Activated naive CD4-positive, alpha-beta T cell treated with anti-CD3 and anti-CD28 coated beads, Interleukin-2, amount 50 U/mL, for 72 hours (primary cell): ENCODE data around the gene TANC1. TPM values are rescaled to one million over a fixed set of nuclear protein-coding genes. Genes with fewer than 3 reads are reported as not detected.

ENCODE experiments used
- ATAC-seq, 2 donors: fragments of 150-1000 bp; cut with Tn5 transposase; 2 replicates each; pipeline ENCODE4 v1.10.0; 2021; ENCODE audit warnings: mild to moderate bottlenecking in 2 of 2, moderate library complexity in 2 of 2
- DNase-seq, 2 donors: peaks; one replicate each; pipeline ENCODE4 v3.0.0; 2021 to 2022; ENCODE audit warnings: low spot score in 2 of 2
- H3K27ac Mint-ChIP-seq, 2 donors: one replicate each; pipeline ENCODE4 v1.8.0; 2022; ENCODE audit warnings: mild to moderate bottlenecking in 2 of 2, mixed read lengths in 2 of 2
- H3K36me3 Mint-ChIP-seq, 2 donors: one replicate each; pipeline ENCODE4 v1.8.0; 2022; ENCODE audit warnings: mixed read lengths in 2 of 2
- H3K9me3 Mint-ChIP-seq, 2 donors: one replicate each; pipeline ENCODE4 v1.8.0; 2022; ENCODE audit warnings: mixed read lengths in 2 of 2
- total RNA-seq, 2 donors: library from RNA; stranded (reverse); gene quantifications; one replicate each; pipeline ENCODE4 v1.2.3, GENCODE V29; 2022

The TANC1 gene
- total RNA-seq, 2 donors from 2014 or later = 0.89 to 1.8 TPM

DNA sequence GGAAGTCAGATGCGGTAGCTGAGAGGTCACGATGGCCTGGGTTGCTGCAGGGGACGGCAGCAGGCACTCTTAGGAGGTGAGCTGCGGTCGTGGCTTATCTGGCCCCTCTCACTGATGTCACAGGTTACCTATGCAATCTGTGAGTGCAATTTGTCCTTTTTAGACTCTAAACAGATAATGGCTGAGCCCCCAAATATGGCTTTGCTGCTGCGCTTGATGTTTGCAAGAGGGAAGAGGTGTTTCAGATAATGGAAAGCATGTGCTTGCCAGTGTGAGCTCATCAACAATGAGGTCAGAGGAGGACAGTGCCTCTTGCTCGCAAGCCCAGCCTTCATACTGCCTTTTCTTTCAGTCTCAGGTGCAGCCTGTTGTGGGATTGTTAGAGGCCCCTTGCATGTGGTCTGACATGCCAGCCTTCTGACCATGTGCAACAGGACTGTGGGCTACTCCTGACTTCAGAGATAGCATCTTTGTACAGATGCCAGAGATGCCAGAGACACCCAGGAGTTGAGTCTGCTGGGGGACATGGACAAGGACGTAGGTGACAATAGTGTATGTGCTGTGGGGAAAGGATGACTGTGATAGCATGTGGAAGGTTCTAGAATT lies 151.3 kb downstream of the TANC1 start:
- DNase-seq (no peak), ATAC-seq (no peak)
- Mint-ChIP-seq H3K36me3 (no peaks in the 10 kb centered on the region), H3K27ac (no peak overlapping the region), H3K9me3 (no peaks in the 10 kb centered on the region)

DNA sequence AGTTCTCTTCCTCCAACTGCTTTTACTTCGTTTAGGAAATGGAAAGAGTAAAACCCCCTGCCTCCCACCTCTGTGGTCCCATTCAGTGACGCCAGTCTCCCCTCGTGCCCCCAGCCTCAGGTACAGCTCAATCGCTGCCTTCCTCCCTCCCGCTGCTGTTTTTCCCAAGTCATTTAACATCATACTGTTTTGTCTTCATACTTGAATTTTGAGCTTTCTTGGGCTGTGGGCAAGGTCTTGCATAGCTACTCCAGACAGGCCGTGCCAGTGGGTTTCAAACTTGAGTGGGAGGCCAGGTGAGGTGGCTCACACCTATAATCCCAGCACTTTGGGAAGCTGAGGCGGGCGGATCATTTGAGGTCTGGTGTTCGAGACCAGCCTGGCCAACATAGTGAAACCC lies 155.3 kb downstream of the TANC1 start:
- Mint-ChIP-seq H3K9me3 (no peaks in the 10 kb centered on the region), H3K36me3 (no peaks in the 10 kb centered on the region), H3K27ac (peak overlapping the region; percentile 76 to 82)
- DNase-seq = no peak
- ATAC-seq = no peak

DNA sequence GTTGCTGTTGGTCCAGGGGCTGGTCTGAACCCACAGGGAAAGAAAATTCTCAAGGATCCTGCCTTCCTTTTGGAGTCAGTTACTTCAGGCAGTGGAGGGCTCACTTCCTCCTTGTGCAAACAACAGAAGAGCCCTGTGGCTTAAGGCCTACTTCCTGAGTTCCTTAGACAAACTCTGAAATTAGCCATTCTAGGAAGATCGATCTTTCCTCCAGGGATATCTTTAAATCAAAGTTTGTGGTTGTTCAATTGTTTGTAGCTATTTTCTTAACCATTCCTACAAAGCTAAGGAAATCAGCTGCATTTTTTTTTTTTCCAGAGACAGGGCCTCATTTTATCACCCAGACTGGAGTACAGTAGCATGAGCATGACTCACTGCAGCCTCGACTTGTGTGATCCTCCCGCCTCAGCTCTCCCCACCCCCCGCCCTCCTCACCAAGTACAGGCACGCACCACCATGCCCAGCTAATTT lies 156.0 kb downstream of the TANC1 start:
- Mint-ChIP-seq H3K9me3 (no peaks in the 10 kb centered on the region), H3K36me3 (no peaks in the 10 kb centered on the region), H3K27ac (peak overlapping the region; percentile 76 to 82)
- peak in 1 of 2 donors; percentile 6 for DNase-seq
- ATAC-seq = peak; percentile 65 to 79

DNA sequence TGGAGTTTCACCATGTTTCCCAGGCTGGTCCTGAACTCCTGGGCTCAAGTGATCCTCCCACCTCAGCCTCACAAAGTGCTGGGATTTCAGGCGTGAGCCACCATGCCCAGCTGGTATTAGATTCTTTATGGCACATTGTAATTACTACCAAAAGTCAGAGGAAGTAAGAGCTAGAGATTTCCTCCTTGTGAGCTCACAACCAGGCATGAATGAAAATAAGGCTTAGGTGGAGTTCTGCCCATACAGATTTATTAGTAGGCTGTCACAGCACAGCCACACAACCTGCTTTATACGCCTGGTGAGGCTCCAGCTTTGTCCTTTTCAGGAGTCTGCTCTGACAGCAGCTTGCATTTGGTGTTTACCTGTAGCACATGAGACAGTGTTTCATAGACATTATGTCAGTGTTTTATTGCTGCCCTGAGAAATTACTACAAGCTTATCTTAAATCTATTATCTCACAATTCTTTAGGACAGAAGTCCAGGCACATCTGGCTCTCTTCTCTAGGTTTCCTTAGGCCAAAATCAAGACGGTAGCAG lies 156.6 kb downstream of the TANC1 start:
- no peaks in the 10 kb centered on the region for H3K9me3 Mint-ChIP-seq
- ATAC-seq = no peak
- peak overlapping the region; percentile 76 to 82 for H3K27ac Mint-ChIP-seq
- no peaks in the 10 kb centered on the region for H3K36me3 Mint-ChIP-seq
- no peak for DNase-seq

DNA sequence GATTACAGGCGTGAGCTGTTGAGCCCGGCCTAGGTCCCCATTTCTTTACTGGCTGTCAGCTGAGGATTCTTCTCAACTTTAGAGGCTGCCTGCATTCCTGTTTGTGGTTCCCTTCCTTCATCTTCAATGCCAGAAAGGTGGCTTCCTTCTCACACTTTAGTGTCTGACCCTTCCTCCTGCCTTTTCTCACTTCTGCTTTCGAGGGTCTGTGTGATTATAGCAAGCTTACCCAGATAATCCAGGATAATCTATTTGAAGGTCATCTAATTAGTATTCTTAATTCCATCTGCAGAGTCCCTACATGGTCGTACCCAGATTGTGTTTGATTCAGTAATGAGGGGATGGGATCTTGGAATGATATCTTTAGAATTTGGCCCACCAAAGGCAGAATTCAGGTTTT lies 157.4 kb downstream of the TANC1 start:
- Mint-ChIP-seq H3K36me3 (no peaks in the 10 kb centered on the region), H3K27ac (no peak overlapping the region), H3K9me3 (no peaks in the 10 kb centered on the region)
- DNase-seq (no peak), ATAC-seq (no peak)

DNA sequence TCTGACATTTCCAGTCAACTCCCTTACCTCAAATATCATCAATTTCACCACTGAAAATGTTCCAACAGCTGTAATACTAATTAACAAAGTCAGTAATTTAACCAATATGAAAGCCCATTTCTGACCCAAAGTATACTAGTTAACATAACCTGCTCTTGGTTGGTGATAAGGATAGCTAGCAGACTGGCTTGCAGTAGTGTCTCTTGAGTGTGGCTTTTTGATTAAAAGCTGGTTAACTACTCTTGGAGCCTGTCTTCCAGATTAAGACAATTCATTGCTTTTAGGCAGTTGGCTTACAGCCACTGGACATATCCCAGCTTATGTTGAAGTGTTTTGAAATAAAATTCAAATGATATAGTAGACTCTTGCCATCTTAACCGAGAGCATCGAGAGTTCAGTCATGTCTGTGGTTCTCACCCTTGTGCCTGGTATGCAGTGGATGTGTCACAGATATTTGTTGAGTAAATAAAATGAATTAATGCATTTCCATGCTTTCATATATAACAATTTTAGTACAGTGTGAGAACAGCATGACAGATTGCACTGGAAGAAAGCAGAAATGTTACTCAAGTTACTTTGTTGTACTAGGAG lies 158.1 kb downstream of the TANC1 start:
- no peaks in the 10 kb centered on the region for H3K9me3 Mint-ChIP-seq
- no peak for ATAC-seq
- no peak overlapping the region for H3K27ac Mint-ChIP-seq
- H3K36me3 Mint-ChIP-seq = no peaks in the 10 kb centered on the region
- no peak for DNase-seq

DNA sequence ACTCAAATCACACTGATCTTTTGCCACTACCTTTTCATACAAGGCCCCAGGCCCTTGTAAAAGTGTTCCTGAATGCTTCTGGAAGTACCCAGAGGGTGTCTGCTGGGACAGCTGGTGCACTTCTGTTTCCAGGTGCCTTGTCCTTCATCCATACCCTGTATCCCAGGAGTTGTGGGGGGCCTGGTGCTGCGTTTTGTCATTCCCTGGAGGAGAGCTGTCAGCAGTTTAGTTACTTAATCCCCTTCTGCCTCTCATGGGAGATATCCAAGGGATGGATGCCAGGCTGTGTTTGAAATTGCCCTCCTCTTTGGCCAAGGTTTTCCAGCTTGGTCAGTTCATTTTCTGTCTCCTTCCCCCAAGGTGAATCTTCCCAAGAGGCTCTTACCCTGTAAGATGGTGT lies 159.8 kb downstream of the TANC1 start:
- ATAC-seq = no peak

DNA sequence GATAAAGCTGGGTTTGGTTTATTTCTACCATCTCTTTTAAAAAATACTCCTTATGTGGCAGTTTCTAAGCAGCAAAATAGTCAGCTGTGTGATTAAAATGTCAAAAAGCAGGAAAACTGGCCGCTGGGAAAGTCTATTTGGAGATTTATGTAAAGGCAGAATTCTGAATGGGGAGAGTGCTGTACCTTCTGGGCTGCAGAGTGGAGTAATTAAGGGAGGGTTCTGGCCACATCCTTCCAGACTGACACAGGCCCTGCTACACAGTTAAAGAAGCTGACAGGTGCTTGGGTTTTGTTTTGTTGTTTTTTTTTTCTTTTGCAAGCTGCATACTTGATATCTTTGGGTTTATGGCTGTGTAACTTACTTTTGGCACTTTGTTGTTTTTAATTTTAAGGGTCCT lies 160.8 kb downstream of the TANC1 start:
- H3K9me3 Mint-ChIP-seq = no peaks in the 10 kb centered on the region
- H3K27ac Mint-ChIP-seq = no peak overlapping the region
- H3K36me3 Mint-ChIP-seq = no peaks in the 10 kb centered on the region
- ATAC-seq = no peak
- no peak for DNase-seq

More for the DNA sequence above, 159.8 kb downstream of the TANC1 start:
- DNase-seq = no peak
- H3K27ac Mint-ChIP-seq = no peak overlapping the region
- no peaks in the 10 kb centered on the region for H3K36me3 Mint-ChIP-seq
- no peaks in the 10 kb centered on the region for H3K9me3 Mint-ChIP-seq

DNA sequence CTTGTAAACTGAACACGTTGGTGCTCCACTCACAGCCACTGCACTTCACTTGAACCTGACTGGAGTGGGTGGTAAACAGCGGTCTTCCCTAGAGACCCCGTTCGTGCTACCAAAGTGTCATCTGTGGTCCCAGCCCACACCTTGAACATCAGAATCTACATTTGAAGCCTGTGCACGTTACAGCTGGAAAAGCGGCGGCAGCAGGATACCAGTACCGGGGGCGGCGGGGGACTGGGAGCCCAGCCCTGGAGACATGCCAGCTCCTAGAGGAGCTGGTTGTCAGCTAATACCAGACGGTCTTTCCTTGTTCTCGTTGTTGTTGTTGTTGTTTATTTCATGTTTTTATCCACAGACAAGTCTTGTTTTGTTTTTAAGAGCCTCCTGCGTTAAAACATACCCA lies 161.4 kb downstream of the TANC1 start:
- Mint-ChIP-seq H3K36me3 (no peaks in the 10 kb centered on the region), H3K27ac (no peak overlapping the region), H3K9me3 (no peaks in the 10 kb centered on the region)
- no peak for ATAC-seq
- no peak for DNase-seq

DNA sequence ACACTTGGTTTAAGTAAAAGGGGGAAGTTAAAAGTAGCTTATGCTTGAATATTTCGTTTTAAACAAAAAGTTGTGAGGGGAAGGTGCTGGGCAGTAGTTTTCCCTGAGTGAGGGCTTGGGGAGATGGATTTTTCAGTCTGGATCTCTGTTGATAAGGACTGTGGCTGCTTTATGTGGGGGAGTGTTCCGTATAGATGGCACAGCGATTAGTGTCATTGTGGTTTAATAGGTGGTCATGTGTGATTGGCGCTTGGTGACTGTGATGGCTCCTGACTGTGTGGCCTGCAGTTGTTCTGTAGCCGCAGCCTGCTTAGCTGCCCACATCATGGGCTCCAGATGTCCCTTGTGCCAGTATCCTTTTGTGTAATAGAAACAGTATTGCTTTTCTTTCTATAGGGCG lies 161.9 kb downstream of the TANC1 start:
- DNase-seq (no peak), ATAC-seq (no peak)
- peak overlapping the region in 1 of 2 donors; percentile 3 for H3K27ac Mint-ChIP-seq
- H3K9me3 Mint-ChIP-seq = no peaks in the 10 kb centered on the region
- H3K36me3 Mint-ChIP-seq = no peaks in the 10 kb centered on the region

DNA sequence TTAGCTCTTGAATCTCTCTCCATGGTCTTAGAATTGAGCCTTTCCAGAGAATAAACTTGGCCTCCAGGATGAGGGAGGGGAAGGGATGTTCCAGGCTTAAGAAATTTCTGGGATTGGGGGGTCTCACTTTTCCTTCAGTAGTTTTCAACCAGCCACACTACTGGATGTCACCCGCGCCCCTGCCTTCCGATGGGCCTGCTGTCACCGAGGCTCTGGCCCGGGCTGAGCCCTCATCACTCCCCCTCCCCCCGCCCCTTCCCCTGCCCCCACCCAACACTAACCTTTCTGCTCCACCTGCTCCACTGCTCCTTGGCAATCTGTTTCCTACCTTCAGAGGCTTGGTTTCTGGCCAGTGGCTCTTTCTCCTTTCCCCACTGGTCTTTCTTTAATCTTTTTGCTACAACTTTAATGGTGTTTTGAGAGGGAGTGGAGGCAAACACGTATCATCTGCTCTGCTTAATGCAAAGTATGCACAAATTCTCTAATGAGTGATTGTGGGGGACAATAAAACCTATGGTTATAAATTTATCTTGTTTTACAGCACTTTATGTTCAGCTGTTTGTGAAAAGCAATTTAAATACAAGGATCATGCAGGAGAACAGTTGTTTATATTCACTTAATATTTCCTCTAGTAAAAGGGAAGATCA lies 162.9 kb downstream of the TANC1 start:
- H3K9me3 Mint-ChIP-seq = no peaks in the 10 kb centered on the region
- no peak overlapping the region for H3K27ac Mint-ChIP-seq

DNA sequence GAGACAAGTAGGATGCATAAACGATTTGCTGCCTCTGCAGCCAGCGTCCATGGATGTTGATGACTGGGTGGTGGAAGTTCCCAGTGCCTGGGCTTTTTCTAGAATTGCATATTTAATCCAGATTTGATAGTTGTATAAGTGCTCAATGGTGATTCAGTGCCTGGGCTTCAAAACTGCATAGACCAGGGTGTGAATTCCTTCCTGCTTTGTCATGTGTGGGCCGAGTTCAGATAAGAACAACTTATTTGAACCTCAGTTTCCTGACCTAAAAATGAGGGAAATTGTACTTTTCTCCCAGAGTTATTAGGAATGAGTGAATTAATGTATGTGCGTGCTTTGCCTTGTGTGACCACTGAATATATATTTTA lies 163.5 kb downstream of the TANC1 start:
- H3K9me3 Mint-ChIP-seq = no peaks in the 10 kb centered on the region
- H3K36me3 Mint-ChIP-seq = no peaks in the 10 kb centered on the region
- ATAC-seq (no peak), DNase-seq (no peak)
- peak overlapping the region in 1 of 2 donors; percentile 79 for H3K27ac Mint-ChIP-seq

More for the DNA sequence above, 162.9 kb downstream of the TANC1 start:
- H3K36me3 Mint-ChIP-seq = no peaks in the 10 kb centered on the region
- ATAC-seq (no peak), DNase-seq (no peak)

DNA sequence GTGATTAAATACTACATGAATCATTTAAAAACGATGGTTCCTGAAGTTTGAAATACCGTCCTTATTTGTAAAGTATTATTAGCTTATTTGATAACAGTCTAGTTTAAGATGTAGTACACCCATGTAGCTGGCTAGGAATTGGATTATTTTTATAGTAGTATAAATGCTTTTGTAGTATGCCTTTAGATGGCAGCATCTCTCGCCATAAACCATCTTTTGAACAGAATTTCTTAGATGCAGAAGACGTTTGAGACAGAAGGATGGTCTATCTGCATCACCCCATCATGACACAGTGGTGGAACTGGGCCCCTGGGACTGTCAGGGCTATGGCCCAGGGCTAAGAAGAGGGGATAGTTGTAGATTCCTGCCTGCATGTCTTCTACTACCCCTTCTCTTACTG lies 165.4 kb downstream of the TANC1 start:
- no peak for ATAC-seq
- no peak overlapping the region for H3K27ac Mint-ChIP-seq
- no peaks in the 10 kb centered on the region for H3K36me3 Mint-ChIP-seq
- no peak for DNase-seq
- H3K9me3 Mint-ChIP-seq = no peaks in the 10 kb centered on the region

DNA sequence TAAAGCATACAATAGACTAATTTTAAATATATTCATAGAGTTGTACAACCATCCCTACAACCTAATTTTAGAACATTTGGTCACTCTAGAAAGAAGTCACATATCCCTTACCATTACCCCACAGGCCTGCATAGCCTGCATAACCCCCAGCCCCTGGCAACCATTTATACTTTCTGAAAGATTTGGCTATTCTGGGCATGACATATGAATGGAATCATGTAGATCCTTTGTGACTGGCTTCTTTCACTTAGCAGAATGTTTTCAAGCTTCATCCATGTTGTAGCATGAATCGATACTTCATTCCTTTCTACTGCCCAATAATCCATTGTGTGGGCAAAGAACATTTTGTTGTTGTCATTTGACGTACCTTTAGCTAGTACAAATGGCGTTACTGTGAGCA lies 166.5 kb downstream of the TANC1 start:
- DNase-seq (no peak), ATAC-seq (no peak)
- Mint-ChIP-seq H3K27ac (no peak overlapping the region), H3K36me3 (no peaks in the 10 kb centered on the region), H3K9me3 (no peaks in the 10 kb centered on the region)

DNA sequence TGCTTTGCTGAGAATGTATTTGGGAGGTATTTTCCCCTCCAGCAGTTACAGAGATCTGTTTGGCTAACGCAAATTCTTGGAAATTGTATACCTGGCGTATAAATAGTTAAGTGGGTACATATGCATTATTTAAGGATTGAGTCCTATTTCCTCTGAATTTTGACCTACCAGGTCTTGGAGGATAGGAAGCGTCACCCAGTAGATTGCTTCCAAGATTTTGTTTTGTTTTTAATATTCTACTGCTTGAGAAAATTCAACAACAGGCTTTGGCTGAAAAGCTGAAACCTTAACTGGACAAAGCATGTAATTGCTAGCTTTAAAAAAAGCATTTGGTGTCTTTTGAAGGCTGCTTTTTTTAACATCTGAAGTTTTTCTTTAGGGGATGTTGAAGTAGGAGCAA lies 168.0 kb downstream of the TANC1 start:
- Mint-ChIP-seq H3K9me3 (no peaks in the 10 kb centered on the region), H3K36me3 (no peaks in the 10 kb centered on the region), H3K27ac (no peak overlapping the region)
- ATAC-seq = no peak
- no peak for DNase-seq

DNA sequence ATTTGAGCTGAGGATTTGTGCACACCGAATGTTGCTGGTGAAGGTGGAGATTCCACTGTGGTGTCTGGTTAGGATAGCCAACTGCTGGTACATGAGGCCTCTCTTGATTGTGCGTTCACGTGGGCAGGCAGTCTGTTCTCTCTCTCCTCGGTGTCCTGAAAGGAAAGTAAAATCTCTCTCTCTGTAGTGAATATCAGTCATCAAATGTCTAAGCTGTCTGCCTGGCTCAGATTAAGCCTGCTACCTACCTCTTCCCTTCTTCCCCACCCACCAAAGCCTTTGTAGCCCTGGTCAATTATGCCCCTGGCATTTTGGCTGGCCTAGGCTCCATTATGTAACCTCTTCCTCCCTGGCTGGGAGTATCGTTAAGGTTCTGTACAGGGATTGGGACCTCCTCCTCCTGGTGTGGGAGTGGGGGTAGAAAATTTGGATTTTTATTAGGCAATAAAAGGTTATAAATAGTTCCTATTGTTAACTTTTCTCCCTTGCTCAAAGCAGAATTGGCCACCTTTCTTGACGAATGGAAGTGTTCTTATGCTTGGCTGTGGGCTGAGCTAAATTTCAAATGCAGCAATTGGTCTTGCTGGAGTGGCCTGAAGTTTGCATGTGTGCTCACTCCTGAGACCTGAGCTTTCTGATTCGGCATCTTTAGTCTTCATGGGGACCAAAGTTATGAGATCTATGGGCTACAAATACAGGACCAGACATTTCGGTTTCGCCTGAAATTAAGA lies 169.2 kb downstream of the TANC1 start:
- Mint-ChIP-seq H3K36me3 (no peaks in the 10 kb centered on the region), H3K9me3 (no peaks in the 10 kb centered on the region), H3K27ac (no peak overlapping the region)
- no peak for ATAC-seq
- no peak for DNase-seq

DNA sequence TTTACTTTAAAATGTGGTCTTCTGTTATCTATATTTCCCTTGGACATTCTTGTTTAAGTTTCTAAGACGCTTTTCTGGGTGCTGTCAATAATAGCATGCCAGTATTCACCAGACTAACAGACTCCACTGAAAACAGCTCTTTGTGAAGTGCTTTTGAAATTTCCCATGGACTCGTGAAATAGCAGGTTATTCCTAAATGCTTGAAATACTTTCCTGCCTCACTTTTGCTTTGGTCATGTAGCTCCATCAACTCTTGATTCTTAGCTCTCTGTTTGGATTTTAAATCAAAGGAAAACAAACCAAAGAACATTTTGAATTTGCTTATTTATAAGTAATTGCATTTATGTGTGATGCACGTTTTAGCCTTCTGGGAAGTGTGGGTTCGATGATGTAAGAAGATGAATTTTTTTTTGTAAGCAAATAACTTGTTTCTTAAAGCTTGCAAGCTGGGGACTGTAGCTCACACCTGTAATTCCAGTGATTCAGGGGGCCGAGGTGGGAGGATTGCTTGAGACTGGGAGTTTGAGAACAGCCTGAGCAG lies 170.3 kb downstream of the TANC1 start:
- no peaks in the 10 kb centered on the region for H3K36me3 Mint-ChIP-seq
- no peak overlapping the region for H3K27ac Mint-ChIP-seq
- DNase-seq (no peak), ATAC-seq (no peak)
- no peaks in the 10 kb centered on the region for H3K9me3 Mint-ChIP-seq
